ENCODE results near the gene IL4R.

The IL4R gene

DNA sequence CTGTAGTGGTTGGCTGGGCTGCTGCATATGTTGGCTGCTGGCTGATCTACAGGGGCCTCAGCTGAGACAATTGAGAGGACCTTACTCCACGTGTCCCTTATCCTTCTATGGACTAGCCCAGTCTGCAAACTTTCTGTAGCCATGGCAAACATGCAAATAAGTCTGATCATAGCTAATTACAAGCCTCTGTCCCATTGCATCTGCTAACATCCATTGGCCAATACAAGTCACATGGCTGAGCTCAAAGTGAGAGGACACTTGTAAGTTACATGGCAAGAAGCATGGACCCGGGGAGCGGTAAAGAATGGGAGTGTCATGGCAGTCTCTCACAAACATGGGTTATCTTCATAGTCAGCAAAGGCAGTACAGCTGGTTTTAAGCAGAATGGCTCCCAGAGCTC is 11.6 kb upstream of the IL4R start:
- no peak overlapping the region for H2AFZ ChIP-seq (ENCODE audit: low read length)
- H3K9me3 ChIP-seq (replicated peaks; ENCODE audit: insufficient read depth, low read length): no peaks in the 10 kb centered on the region
- H3K4me1 ChIP-seq (ENCODE audit: low read length): no peaks in the 10 kb centered on the region
- no peaks in the 10 kb centered on the region for H3K27me3 ChIP-seq (replicated peaks; ENCODE audit: insufficient read depth, low read length)
- no peaks in the 10 kb centered on the region for H3K79me2 ChIP-seq (ENCODE audit: low read length)
- no peak overlapping the region for H3K9ac ChIP-seq (ENCODE audit: low read length)
- H3K4me3 ChIP-seq (ENCODE audit: low read length): no peak overlapping the region
- no peaks in the 10 kb centered on the region for H4K20me1 ChIP-seq (ENCODE audit: insufficient read depth, low read length)
- H3K36me3 ChIP-seq (replicated peaks; ENCODE audit: insufficient read depth, low read length): no peaks in the 10 kb centered on the region
- DNase-seq: no peak
- TF ChIP-seq EZH2phosphoT487 (IDR thresholded peaks at IDR 0.05; ENCODE audit: low read length) (no peak), EZH2 (optimal IDR thresholded peaks at IDR 0.05; ENCODE audit: low read depth, low read length) (no peak)
- TF ChIP-seq, protein P1, sequence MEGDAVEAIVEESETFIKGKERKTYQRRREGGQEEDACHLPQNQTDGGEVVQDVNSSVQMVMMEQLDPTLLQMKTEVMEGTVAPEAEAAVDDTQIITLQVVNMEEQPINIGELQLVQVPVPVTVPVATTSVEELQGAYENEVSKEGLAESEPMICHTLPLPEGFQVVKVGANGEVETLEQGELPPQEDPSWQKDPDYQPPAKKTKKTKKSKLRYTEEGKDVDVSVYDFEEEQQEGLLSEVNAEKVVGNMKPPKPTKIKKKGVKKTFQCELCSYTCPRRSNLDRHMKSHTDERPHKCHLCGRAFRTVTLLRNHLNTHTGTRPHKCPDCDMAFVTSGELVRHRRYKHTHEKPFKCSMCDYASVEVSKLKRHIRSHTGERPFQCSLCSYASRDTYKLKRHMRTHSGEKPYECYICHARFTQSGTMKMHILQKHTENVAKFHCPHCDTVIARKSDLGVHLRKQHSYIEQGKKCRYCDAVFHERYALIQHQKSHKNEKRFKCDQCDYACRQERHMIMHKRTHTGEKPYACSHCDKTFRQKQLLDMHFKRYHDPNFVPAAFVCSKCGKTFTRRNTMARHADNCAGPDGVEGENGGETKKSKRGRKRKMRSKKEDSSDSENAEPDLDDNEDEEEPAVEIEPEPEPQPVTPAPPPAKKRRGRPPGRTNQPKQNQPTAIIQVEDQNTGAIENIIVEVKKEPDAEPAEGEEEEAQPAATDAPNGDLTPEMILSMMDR (IDR thresholded peaks at IDR 0.05; ENCODE audit: low read length): no peak
- no peaks in the 10 kb centered on the region for H3K9me2 ChIP-seq (replicated peaks; ENCODE audit: insufficient read depth, low read length)
- no peak overlapping the region for H3K4me2 ChIP-seq (ENCODE audit: low read depth, low read length)
- H3K27ac ChIP-seq (ENCODE audit: low read length): no peak overlapping the region
- H3F3A ChIP-seq (ENCODE audit: insufficient read depth, low read length): no peaks in the 10 kb centered on the region

DNA sequence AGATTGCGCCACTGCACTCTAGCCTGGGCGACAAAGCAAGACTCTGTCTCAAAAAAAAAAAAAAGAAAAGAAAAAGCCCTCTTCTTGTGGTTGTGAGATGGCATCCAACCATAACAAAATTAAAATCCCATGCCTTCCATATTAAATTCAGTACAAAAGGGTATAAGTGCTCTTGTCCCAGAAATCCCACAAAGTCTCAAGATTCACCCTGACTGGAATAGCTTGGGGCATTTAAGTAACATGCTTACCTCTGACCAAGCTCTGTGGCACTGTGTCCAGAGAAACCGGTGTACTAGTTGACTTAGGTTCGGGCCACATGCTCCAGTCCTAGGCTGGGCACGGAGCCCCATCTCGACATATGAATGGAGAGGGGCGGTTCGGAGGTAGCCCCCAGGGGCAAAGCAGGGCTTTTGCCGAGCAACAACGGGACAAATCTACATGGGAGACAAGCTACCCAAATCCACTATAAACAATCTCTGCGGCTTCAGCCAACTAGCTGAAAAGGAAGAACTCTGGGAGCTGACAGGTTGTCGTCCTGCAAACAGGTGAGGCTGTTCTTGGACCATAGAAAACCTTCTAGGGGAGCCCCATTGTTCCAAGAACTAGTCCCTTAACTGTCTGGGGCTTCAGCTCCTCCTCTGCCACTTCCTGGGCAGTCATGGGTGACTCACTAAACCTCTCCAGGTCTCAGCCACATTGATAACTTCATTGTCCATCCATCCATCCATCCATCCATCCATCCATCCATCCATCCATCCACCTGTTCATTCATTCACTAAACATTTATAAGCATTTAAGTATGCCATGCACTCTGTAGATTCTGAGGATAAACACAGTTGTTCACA is 10.3 kb upstream of the IL4R start:
- no peaks in the 10 kb centered on the region for H3K4me1 ChIP-seq (ENCODE audit: low read length)
- H3K9me3 ChIP-seq (replicated peaks; ENCODE audit: insufficient read depth, low read length): no peaks in the 10 kb centered on the region
- no peak overlapping the region for H3K27ac ChIP-seq (ENCODE audit: low read length)
- no peaks in the 10 kb centered on the region for H3K9me2 ChIP-seq (replicated peaks; ENCODE audit: insufficient read depth, low read length)
- no peak overlapping the region for H3K9ac ChIP-seq (ENCODE audit: low read length)
- TF ChIP-seq EZH2 (optimal IDR thresholded peaks at IDR 0.05; ENCODE audit: low read depth, low read length) (no peak), EZH2phosphoT487 (IDR thresholded peaks at IDR 0.05; ENCODE audit: low read length) (no peak)
- TF ChIP-seq, protein P1 (IDR thresholded peaks at IDR 0.05; ENCODE audit: low read length): no peak
- no peaks in the 10 kb centered on the region for H3K36me3 ChIP-seq (replicated peaks; ENCODE audit: insufficient read depth, low read length)
- H3K4me3 ChIP-seq (ENCODE audit: low read length): no peak overlapping the region
- H3F3A ChIP-seq (ENCODE audit: insufficient read depth, low read length): no peaks in the 10 kb centered on the region
- no peaks in the 10 kb centered on the region for H3K79me2 ChIP-seq (ENCODE audit: low read length)
- H3K4me2 ChIP-seq (ENCODE audit: low read depth, low read length): no peak overlapping the region
- H3K27me3 ChIP-seq (replicated peaks; ENCODE audit: insufficient read depth, low read length): no peaks in the 10 kb centered on the region
- no peaks in the 10 kb centered on the region for H4K20me1 ChIP-seq (ENCODE audit: insufficient read depth, low read length)
- no peak for DNase-seq
- H2AFZ ChIP-seq (ENCODE audit: low read length): no peak overlapping the region

DNA sequence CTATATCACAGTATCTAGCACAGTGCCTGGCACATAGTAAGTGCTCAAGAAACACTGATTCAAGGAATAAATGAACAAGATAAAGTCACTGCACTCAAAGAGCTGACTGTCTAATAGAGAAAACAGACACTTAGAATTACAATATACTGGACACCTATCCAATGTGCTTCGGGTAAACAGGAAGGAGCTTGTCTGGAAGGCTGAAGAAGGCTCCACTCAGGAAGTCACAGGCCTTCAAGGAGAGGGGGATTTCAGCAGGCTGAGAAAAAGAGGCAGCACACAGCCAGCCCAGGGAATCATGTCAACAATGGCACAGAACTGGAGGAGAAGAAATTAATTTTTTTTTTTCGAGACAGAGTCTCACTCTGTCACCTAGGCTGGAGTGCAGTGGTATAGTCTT is 9.7 kb upstream of the IL4R start:
- Histone ChIP-seq H3K4me2 (ENCODE audit: low read depth, low read length) (no peak overlapping the region), H3K9ac (ENCODE audit: low read length) (no peak overlapping the region), H3K9me2 (replicated peaks; ENCODE audit: insufficient read depth, low read length) (no peaks in the 10 kb centered on the region), H3K36me3 (replicated peaks; ENCODE audit: insufficient read depth, low read length) (no peaks in the 10 kb centered on the region), H2AFZ (ENCODE audit: low read length) (no peak overlapping the region), H4K20me1 (ENCODE audit: insufficient read depth, low read length) (no peaks in the 10 kb centered on the region), H3K4me3 (ENCODE audit: low read length) (no peak overlapping the region), H3K27ac (ENCODE audit: low read length) (no peak overlapping the region), H3F3A (ENCODE audit: insufficient read depth, low read length) (no peaks in the 10 kb centered on the region), H3K4me1 (ENCODE audit: low read length) (no peaks in the 10 kb centered on the region), H3K27me3 (replicated peaks; ENCODE audit: insufficient read depth, low read length) (no peaks in the 10 kb centered on the region), H3K79me2 (ENCODE audit: low read length) (no peaks in the 10 kb centered on the region), H3K9me3 (replicated peaks; ENCODE audit: insufficient read depth, low read length) (no peaks in the 10 kb centered on the region)
- no peak for TF ChIP-seq EZH2 (optimal IDR thresholded peaks at IDR 0.05; ENCODE audit: low read depth, low read length)
- no peak for TF ChIP-seq EZH2phosphoT487 (IDR thresholded peaks at IDR 0.05; ENCODE audit: low read length)
- TF ChIP-seq, protein P1 (IDR thresholded peaks at IDR 0.05; ENCODE audit: low read length): no peak
- no peak for DNase-seq
